HAP-1 (cell line): ENCODE measurements around the gene PGAM5.

Experiments
- DNase-seq, 2 experiments: peaks; one replicate each; pipeline ENCODE4 v3.0.0-alpha.2; 2016 to 2020; ENCODE audit warnings: low spot score in 2 of 2
- H3K27me3 ChIP-seq: fragments of 250-450 bp; sonication (Bioruptor Pico); 2 replicates; pipeline ENCODE4 v1.5.1; 2020; ENCODE audit warnings: low read depth, mild to moderate bottlenecking, moderate library complexity
- H3K36me3 ChIP-seq: fragments of 250-450 bp; sonication (Bioruptor Pico); replicated peaks from 2 replicates; pipeline ENCODE4 v1.5.1; 2020; ENCODE audit warnings: mild to moderate bottlenecking
- H3K4me1 ChIP-seq: fragments of 250-450 bp; sonication (Bioruptor Pico); 2 replicates; pipeline ENCODE4 v1.5.1; 2020; ENCODE audit warnings: mild to moderate bottlenecking
- H3K4me3 ChIP-seq: fragments of 250-450 bp; sonication (Bioruptor Pico); 2 replicates; pipeline ENCODE4 v1.5.1; 2020; ENCODE audit warnings: mild to moderate bottlenecking, moderate library complexity
- H3K9me3 ChIP-seq: fragments of 250-450 bp; sonication (Bioruptor Pico); 2 replicates; pipeline ENCODE4 v1.5.1; 2020; ENCODE audit warnings: mild to moderate bottlenecking, moderate library complexity
- in situ Hi-C: fragments of 300-500 bp; cut with MboI; formaldehyde crosslinking; loops from 3 replicates; pipeline ENCODE4 v1.14.3; 2020; ENCODE audit warnings: low sequenced_read_pairs, inconsistent platforms, mixed read lengths

PGAM5 gene

GRCh38 chr12:132719954-132720324 is 9.3 kb downstream of the PGAM5 start:
- no peak for DNase-seq
- no peaks in the 10 kb centered on the region for H3K9me3 ChIP-seq
- in situ Hi-C loops: loop anchor here (5.0 kb wide), 1 partner anchor 32 kb away; no protein-coding TSS in a partner anchor
- H3K4me3 ChIP-seq: no peak overlapping the region
- H3K36me3 ChIP-seq: peaks cover 86% of the 10 kb centered on the region
- no peaks in the 10 kb centered on the region for H3K27me3 ChIP-seq
- H3K4me1 ChIP-seq: no peaks in the 10 kb centered on the region

- DNase-seq: no peak
- in situ Hi-C loops: no loop called here
- no peaks in the 10 kb centered on the region for H3K4me1 ChIP-seq
- H3K9me3 ChIP-seq: no peaks in the 10 kb centered on the region
- H3K4me3 ChIP-seq: no peak overlapping the region
- no peaks in the 10 kb centered on the region for H3K27me3 ChIP-seq
- H3K36me3 ChIP-seq: peaks cover 86% of the 10 kb centered on the region
These were observed 10.1 kb downstream of the PGAM5 start for GRCh38 chr12:132720606-132721345.

GRCh38 chr12:132723015-132723763 is 12.5 kb downstream of the PGAM5 start:
- no peak for DNase-seq
- peaks cover 90% of the 10 kb centered on the region for H3K36me3 ChIP-seq
- H3K4me1 ChIP-seq: no peaks in the 10 kb centered on the region
- no peak overlapping the region for H3K4me3 ChIP-seq
- in situ Hi-C loops: no loop called here
- no peaks in the 10 kb centered on the region for H3K9me3 ChIP-seq
- no peaks in the 10 kb centered on the region for H3K27me3 ChIP-seq

- in situ Hi-C loops: no loop called here
- DNase-seq: no peak
- H3K27me3 ChIP-seq: no peaks in the 10 kb centered on the region
- H3K4me1 ChIP-seq: no peaks in the 10 kb centered on the region
- H3K36me3 ChIP-seq: peaks cover 94% of the 10 kb centered on the region
- H3K9me3 ChIP-seq: no peaks in the 10 kb centered on the region
- no peak overlapping the region for H3K4me3 ChIP-seq
These were observed 13.1 kb downstream of the PGAM5 start for GRCh38 chr12:132723764-132724140.

GRCh38 chr12:132724506-132725241 is 14.0 kb downstream of the PGAM5 start:
- Histone ChIP-seq H3K9me3 (no peaks in the 10 kb centered on the region; the same call in 1 of the 2 replicates), H3K4me1 (no peaks in the 10 kb centered on the region), H3K4me3 (no peak overlapping the region), H3K36me3 (peaks cover 89% of the 10 kb centered on the region), H3K27me3 (no peaks in the 10 kb centered on the region)
- in situ Hi-C loops: no loop called here
- no peak for DNase-seq

GRCh38 chr12:132726386-132726785 is 15.7 kb downstream of the PGAM5 start:
- Histone ChIP-seq H3K4me3 (no peak overlapping the region), H3K27me3 (no peaks in the 10 kb centered on the region), H3K4me1 (no peaks in the 10 kb centered on the region), H3K9me3 (no peaks in the 10 kb centered on the region; the same call in 1 of the 2 replicates), H3K36me3 (peaks cover 88% of the 10 kb centered on the region)
- in situ Hi-C loops: no loop called here
- DNase-seq: no peak

GRCh38 chr12:132727091-132727794 is 16.6 kb downstream of the PGAM5 start:
- H3K4me3 ChIP-seq: no peak overlapping the region
- no peaks in the 10 kb centered on the region; the same call in 1 of the 2 replicates for H3K9me3 ChIP-seq
- no peaks in the 10 kb centered on the region for H3K27me3 ChIP-seq
- peaks cover 85% of the 10 kb centered on the region for H3K36me3 ChIP-seq
- in situ Hi-C loops: no loop called here
- no peak for DNase-seq
- H3K4me1 ChIP-seq: no peaks in the 10 kb centered on the region

- Histone ChIP-seq H3K9me3 (no peaks in the 10 kb centered on the region; the same call in 1 of the 2 replicates), H3K27me3 (no peaks in the 10 kb centered on the region), H3K36me3 (peaks cover 74% of the 10 kb centered on the region), H3K4me3 (no peak overlapping the region), H3K4me1 (no peaks in the 10 kb centered on the region)
- DNase-seq: no peak
- in situ Hi-C loops: no loop called here
These were observed 17.9 kb downstream of the PGAM5 start for GRCh38 chr12:132728502-132728901.

- no peaks in the 10 kb centered on the region for H3K4me1 ChIP-seq
- no peaks in the 10 kb centered on the region for H3K27me3 ChIP-seq
- no peak for DNase-seq
- H3K9me3 ChIP-seq: no peaks in the 10 kb centered on the region; the same call in 1 of the 2 replicates
- peaks cover 73% of the 10 kb centered on the region for H3K36me3 ChIP-seq
- no peak overlapping the region for H3K4me3 ChIP-seq
- in situ Hi-C loops: no loop called here
These were observed 19.1 kb downstream of the PGAM5 start for GRCh38 chr12:132729541-132730320.

- Histone ChIP-seq H3K4me1 (no peaks in the 10 kb centered on the region), H3K36me3 (peaks cover 73% of the 10 kb centered on the region), H3K4me3 (no peak overlapping the region), H3K9me3 (no peaks in the 10 kb centered on the region; the same call in 1 of the 2 replicates), H3K27me3 (no peaks in the 10 kb centered on the region)
- no peak for DNase-seq
- in situ Hi-C loops: no loop called here
These were observed 19.7 kb downstream of the PGAM5 start for GRCh38 chr12:132730353-132730752.

- peaks cover 73% of the 10 kb centered on the region for H3K36me3 ChIP-seq
- no peaks in the 10 kb centered on the region for H3K27me3 ChIP-seq
- in situ Hi-C loops: no loop called here
- no peaks in the 10 kb centered on the region; the same call in 1 of the 2 replicates for H3K9me3 ChIP-seq
- no peak for DNase-seq
- no peaks in the 10 kb centered on the region for H3K4me1 ChIP-seq
- no peak overlapping the region for H3K4me3 ChIP-seq
These were observed 20.9 kb downstream of the PGAM5 start for GRCh38 chr12:132731574-132731973.

- H3K36me3 ChIP-seq: peaks cover 75% of the 10 kb centered on the region
- H3K4me3 ChIP-seq: no peak overlapping the region
- H3K4me1 ChIP-seq: no peaks in the 10 kb centered on the region
- no peak for DNase-seq
- no peaks in the 10 kb centered on the region for H3K27me3 ChIP-seq
- no peaks in the 10 kb centered on the region; the same call in 1 of the 2 replicates for H3K9me3 ChIP-seq
- in situ Hi-C loops: no loop called here
These were observed 23.6 kb downstream of the PGAM5 start for GRCh38 chr12:132734206-132734605.

- no peak overlapping the region for H3K4me3 ChIP-seq
- no peaks in the 10 kb centered on the region for H3K4me1 ChIP-seq
- H3K9me3 ChIP-seq: no peaks in the 10 kb centered on the region
- peaks cover 81% of the 10 kb centered on the region for H3K36me3 ChIP-seq
- DNase-seq: no peak
- H3K27me3 ChIP-seq: no peaks in the 10 kb centered on the region
- in situ Hi-C loops: no loop called here
These were observed 24.9 kb downstream of the PGAM5 start for GRCh38 chr12:132735496-132735895.
